NOMO-1 treated with DMSO at 0.1 percent for 48 hours (cell line): ENCODE measurements around the gene TMEM184A.

Experiments used
- DNase-seq: peaks from one replicate; lab custom pipeline; 2025; ENCODE audit not compliant: unreplicated experiment; lab: John Stamatoyannopoulos, UW

The TMEM184A gene

DNA sequence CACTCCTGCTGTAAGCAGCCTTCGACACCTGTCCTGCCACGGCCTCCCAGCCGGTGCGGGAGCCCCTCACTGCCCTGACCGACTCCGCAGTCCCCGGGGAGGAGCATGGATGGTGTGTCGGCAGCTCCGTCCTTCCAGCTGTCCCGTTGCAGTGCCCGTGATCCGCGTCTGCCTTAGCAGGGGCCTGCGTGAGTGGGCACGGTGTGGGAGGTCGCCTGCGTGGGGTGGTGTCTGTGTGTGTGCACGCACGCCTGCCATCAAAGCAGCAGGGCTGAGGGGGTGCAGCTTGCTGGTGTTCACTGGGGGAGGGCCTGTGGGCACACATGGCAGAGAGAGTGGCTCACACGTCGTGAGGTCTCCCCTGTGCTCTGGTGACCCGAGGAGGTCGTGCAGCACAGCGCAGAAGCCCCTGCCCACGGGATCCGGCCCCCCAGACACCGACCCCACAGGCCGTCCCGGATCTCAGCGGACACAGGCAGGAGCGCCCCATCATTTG lies 15.2 kb downstream of the TMEM184A start:
- no peak for DNase-seq

- no peak for DNase-seq
Measured at GRCh38 chr7:1539882-1540775, 15.9 kb downstream of the TMEM184A start.

DNA sequence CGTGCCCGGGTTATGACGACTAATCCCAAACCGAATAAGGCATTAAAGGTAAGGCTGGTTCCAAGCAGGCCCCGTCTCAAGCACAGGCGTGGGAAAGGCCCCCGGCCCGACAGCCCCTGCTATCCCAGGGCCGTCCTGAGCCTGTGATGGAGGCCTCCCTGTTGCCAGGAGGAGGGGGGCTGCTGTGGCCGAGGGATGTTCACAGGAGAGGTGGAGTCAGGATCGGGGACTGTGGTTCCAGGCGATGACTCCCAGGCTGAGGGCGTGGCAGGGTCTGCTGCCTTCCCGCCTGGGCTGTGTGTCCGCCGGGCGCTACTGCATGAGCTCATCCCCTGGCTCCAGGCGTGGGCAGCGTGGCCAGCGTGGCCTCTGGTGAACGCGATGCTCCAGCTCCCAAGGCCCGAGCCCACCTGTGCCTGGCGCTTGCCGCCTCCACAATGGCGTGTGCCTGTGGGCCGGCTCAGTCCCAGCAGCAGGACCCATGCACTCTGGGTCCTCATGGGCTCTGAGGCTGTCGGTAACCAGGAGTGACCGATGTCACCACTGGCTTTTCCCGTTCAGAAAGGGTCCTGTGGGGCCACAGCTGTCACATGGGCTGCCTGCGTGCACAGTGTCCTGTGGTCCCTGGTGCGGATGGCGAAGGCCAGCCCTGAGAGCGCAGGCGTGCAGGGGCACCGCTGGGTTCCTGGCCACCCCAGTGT lies 16.7 kb downstream of the TMEM184A start:
- DNase-seq = no peak

- DNase-seq = no peak
Measured at GRCh38 chr7:1538544-1539180, 17.3 kb downstream of the TMEM184A start.

GRCh38 chr7:1537535-1538412 lies 18.2 kb downstream of the TMEM184A start:
- DNase-seq = no peak

DNA sequence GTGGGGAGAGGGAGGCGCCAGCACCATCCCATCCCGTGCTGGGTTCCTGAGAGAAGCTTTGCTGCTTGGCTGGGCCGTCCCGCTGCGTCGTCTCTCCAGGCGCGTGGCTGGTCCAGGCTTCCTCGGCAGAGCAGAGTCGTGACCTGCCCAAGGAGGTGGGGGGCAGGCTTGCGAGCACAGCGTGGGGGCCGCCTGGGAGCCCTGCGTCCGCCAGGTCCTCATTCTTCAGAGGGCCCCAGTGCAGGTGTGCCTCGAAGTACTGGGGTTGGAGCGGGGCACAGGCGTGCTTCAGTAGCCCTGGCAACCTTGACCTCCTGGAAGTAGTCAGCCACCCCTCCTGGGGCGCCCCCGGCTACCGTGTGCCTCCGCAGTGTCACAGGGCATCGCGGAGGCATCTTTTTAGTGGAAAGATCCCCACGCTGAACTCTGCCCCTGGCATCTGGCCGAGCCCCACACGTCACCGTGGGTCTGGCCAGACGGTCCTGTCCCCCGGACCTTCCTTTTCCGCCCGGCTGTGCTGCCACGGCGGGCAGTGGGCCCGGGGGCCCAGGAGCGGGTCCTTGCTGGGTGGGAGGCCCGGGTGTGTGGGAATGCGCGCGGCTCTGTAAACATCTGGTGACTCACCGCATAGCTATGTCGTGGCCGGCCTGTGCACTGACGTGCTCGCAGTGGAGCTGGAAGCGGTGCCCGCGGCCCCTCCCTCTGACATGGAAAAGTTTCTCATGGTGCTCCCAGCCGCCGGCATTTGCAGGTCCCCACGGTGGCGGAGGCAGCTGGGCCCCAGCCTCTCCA lies 19.1 kb downstream of the TMEM184A start:
- DNase-seq = no peak

- no peak for DNase-seq
Measured at GRCh38 chr7:1536455-1536742, 19.6 kb downstream of the TMEM184A start.

GRCh38 chr7:1535701-1536454 lies 20.1 kb downstream of the TMEM184A start:
- no peak for DNase-seq

GRCh38 chr7:1535100-1535458 lies 20.9 kb downstream of the TMEM184A start:
- DNase-seq = no peak

- no peak for DNase-seq
Measured at GRCh38 chr7:1534330-1535099, 21.5 kb downstream of the TMEM184A start.

DNA sequence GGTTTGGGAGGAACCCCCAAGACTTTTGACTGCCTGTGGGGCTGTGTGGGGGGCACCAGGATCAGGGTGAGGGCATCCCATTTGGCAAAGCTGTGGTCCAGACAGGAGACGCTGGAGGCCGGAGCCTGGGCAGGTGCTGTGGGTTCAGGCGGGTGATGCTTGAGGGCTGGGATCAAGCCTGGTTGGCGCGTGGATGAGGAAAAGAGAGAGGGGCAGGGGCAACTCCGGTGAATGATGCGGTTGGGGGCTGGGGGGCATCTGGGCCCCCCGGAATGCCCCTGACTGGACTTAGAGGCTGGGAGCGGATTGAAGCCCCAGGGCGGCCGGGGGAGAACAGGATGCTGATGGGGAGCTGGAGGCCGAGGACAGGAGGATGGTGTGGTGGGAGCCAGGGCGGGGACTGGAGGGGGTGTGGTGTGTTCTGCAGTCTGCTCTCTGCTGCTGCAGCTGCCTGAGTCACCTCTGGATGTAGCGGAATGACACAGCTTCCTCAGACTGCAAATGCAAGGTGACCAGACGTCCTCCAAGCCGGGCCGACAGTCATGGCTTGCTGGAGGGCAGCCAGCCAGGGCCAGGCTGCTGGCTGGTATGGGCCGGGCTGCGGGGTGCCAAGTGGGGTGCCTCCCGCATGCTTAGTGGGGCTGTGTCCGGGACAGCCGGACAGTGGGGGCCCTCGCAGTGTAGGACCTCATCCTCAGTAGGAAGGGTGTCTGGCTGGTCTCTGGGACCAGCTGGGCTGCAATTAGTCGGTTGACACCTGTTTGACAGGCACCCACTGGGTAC lies 22.3 kb downstream of the TMEM184A start:
- no peak for DNase-seq

DNA sequence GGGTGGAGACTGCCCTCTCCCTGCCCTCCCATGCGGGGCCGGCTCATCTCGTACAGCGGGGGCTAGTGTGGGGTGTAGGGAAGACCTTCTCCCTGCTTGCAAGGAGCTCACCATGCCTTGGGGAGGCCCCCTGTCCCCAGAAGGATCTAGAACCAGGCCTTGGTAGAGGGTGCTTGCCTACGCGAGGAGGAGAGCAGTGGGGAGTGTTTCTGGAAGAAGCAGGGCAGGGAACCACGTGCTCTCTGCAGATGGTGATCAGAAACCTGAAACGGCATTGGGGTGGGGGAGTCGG lies 22.8 kb downstream of the TMEM184A start:
- DNase-seq = no peak

DNA sequence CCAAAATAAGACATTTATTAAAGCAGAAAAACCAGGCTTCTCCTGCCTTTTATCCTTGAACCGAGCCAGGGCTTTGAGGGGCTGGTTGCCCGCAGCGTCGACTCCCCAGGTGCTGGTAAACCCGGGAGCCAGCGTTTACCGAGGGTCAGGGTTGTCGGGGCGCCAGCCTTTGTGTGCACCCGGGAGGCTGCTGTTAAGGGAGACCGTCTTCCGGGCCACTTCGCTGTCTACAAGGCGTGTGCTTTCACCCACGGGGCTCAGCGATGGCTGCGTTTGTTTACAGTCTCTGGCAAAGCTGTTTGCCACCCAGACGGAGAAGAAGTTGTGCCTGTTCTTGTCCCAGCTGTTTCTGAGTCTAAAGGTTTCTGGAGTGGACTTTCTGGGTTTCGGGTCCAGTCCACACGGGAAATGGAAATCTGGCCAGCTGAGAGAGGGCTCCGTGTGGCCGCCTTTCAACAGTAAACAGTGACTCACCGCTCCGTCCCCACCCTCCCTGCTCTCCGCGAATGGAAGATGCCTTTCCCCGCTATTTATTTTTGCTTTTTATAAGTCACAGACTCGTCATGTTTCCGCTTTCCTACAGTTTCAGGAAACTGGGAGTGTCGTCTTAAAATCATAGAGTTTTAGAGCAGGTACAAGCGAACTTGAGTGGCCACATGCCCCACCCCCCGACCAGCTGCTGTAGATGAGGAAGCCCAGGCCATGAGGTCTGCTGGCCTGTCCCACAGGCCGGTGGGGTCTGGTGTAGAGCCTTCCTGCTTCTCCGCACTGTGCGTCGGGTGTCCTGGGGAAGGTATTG lies 23.4 kb downstream of the TMEM184A start:
- peak; percentile 94 for DNase-seq

- no peak for DNase-seq
Measured at GRCh38 chr7:1531979-1532455, 24.0 kb downstream of the TMEM184A start.

GRCh38 chr7:1531263-1531978 lies 24.6 kb downstream of the TMEM184A start:
- no peak for DNase-seq

DNA sequence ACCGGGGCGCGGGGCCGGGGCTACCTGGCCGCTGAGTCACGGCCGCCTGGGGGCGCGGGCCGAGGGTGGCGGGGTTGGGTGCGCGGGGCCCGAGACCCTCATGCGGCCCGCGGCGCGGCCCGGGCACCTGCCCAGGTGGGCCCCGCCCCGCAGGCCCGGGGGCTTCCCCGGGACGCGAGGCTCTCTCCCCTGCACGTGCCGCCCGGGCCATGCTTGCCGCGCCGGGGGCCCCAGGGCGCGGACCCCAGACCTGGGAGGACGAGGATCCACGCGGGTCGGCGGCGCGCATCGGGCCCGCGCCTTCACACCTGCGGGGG lies 25.1 kb downstream of the TMEM184A start:
- no peak for DNase-seq
